Measurements from ENCODE around the gene TPP2. TPM values are rescaled to one million over a fixed set of nuclear protein-coding genes. Genes with fewer than 3 reads are reported as not detected.
A peak's percentile ranks its signal among the peaks of the same experiment; 100 is the strongest.

TPP2 gene
- total RNA-seq, 1 experiment from 2014 or later, result 36.7 TPM

DNA sequence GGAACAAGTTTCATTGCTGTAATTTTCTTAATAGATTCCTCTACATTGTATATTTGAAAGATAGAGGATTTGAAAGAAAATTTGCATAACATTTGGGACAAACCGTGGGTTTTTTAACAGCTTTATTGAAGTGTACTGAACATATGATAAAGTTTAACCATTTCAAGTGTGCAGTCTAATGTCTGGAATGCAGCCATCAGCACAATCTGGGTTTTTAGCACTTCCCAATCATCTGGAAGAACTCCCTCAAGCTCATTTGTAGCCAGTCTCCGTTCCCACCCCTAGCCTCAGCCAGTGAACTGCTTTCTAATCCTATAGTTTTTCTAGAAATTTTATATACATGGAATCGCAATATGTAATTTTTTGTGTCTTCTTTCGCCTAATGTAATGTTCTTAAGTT lies 85.4 kb downstream of the TPP2 start:
- Histone ChIP-seq H3K4me2 (ENCODE audit: low read length) (no peak overlapping the region), H3K36me3 (ENCODE audit: control insufficient read depth in 1 of 2, insufficient read depth in 2 of 2, low read length in 2 of 2) (peaks cover 4 to 13% of the 10 kb centered on the region in 2 experiments; a peak in 3 of 4 replicates), H2AFZ (ENCODE audit: low read depth, low read length, poor library complexity, severe bottlenecking) (no peak overlapping the region), H3K9me2 (ENCODE audit: insufficient read depth) (no peaks in the 10 kb centered on the region), H3K79me2 (ENCODE audit: insufficient read depth, low read length) (no peaks in the 10 kb centered on the region), H3K27me3 (ENCODE audit: insufficient read depth, low read length) (no peaks in the 10 kb centered on the region), H4K20me1 (ENCODE audit: insufficient read depth) (no peaks in the 10 kb centered on the region), H3K4me1 (ENCODE audit: control insufficient read depth in 1 of 2, insufficient read depth in 2 of 2, low read length in 2 of 2) (no peaks in the 10 kb centered on the region), H3K9ac (ENCODE audit: low read length) (no peak overlapping the region), H3K4me3 (replicated peaks in 1 of 2; ENCODE audit: low read depth in 1 of 2, low read length in 2 of 2) (no peak overlapping the region), H3K9me3 (ENCODE audit: control insufficient read depth in 1 of 2, insufficient read depth in 1 of 2, low read depth in 1 of 2, low read length in 2 of 2) (no peaks in the 10 kb centered on the region), H3K27ac (ENCODE audit: low read depth, low read length) (no peak overlapping the region)
- DNase-seq (ENCODE audit: low read depth, low spot score) (no peak), ATAC-seq (no peak)
- BruUV-seq (replicated peaks), result TSS peak; percentile 16
- RAD21 ChIA-PET (ENCODE audit: low non-redundant PET in 1 of 2, low total read pairs in 2 of 2, uncharacterized antibody in 2 of 2, unreplicated experiment in 2 of 2), result no interaction called here
- intact Hi-C loops (cut with micrococcal nuclease), result no loop called here
- TF ChIP-seq, protein P1, sequence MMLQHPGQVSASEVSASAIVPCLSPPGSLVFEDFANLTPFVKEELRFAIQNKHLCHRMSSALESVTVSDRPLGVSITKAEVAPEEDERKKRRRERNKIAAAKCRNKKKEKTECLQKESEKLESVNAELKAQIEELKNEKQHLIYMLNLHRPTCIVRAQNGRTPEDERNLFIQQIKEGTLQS (IDR thresholded peaks at IDR 0.05), result no peak
- TF ChIP-seq SIN3A (IDR thresholded peaks at IDR 0.05; ENCODE audit: low read depth) (no peak), CBX3 (IDR thresholded peaks at IDR 0.05; ENCODE audit: low read depth) (no peak), FOSL1 (IDR thresholded peaks at IDR 0.05; ENCODE audit: low read depth) (no peak), RAD21 (IDR thresholded peaks at IDR 0.05; ENCODE audit: low read depth) (no peak), POLR2A (IDR thresholded peaks at IDR 0.05; ENCODE audit: borderline replicate concordance, extremely low read depth, insufficient read depth, insufficient read length) (no peak), JUND (IDR thresholded peaks at IDR 0.05) (no peak), ZFX (IDR thresholded peaks at IDR 0.05) (no peak), ZNF274 (IDR thresholded peaks at IDR 0.05; ENCODE audit: low read depth, low read length) (no peak)
- TF ChIP-seq, protein P2, sequence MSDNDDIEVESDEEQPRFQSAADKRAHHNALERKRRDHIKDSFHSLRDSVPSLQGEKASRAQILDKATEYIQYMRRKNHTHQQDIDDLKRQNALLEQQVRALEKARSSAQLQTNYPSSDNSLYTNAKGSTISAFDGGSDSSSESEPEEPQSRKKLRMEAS (IDR thresholded peaks at IDR 0.05), result no peak
- TF ChIP-seq, protein P3, sequence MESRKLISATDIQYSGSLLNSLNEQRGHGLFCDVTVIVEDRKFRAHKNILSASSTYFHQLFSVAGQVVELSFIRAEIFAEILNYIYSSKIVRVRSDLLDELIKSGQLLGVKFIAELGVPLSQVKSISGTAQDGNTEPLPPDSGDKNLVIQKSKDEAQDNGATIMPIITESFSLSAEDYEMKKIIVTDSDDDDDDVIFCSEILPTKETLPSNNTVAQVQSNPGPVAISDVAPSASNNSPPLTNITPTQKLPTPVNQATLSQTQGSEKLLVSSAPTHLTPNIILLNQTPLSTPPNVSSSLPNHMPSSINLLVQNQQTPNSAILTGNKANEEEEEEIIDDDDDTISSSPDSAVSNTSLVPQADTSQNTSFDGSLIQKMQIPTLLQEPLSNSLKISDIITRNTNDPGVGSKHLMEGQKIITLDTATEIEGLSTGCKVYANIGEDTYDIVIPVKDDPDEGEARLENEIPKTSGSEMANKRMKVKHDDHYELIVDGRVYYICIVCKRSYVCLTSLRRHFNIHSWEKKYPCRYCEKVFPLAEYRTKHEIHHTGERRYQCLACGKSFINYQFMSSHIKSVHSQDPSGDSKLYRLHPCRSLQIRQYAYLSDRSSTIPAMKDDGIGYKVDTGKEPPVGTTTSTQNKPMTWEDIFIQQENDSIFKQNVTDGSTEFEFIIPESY (IDR thresholded peaks at IDR 0.05; ENCODE audit: extremely low read depth, insufficient replicate concordance, low read length), result no peak
- TF ChIP-seq, protein P4, sequence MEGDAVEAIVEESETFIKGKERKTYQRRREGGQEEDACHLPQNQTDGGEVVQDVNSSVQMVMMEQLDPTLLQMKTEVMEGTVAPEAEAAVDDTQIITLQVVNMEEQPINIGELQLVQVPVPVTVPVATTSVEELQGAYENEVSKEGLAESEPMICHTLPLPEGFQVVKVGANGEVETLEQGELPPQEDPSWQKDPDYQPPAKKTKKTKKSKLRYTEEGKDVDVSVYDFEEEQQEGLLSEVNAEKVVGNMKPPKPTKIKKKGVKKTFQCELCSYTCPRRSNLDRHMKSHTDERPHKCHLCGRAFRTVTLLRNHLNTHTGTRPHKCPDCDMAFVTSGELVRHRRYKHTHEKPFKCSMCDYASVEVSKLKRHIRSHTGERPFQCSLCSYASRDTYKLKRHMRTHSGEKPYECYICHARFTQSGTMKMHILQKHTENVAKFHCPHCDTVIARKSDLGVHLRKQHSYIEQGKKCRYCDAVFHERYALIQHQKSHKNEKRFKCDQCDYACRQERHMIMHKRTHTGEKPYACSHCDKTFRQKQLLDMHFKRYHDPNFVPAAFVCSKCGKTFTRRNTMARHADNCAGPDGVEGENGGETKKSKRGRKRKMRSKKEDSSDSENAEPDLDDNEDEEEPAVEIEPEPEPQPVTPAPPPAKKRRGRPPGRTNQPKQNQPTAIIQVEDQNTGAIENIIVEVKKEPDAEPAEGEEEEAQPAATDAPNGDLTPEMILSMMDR (IDR thresholded peaks at IDR 0.05 in 2 of 3, conservative IDR thresholded peaks at IDR 0.05 in 1 of 3; ENCODE audit: borderline replicate concordance in 1 of 3, insufficient read depth in 1 of 3, low read depth in 2 of 3, low read length in 2 of 3), result no peak
- POLR2A ChIA-PET, result no interaction called here
- CTCF ChIA-PET, result no interaction called here
